Mesenchymal stem cell (in vitro differentiated cells and primary cell): ENCODE results near the gene MAPKBP1.

Source experiments
- DNase-seq: peaks from one replicate; pipeline ENCODE4 v3.0.0-alpha.2; 2013
- H2AFZ ChIP-seq: one replicate; pipeline ENCODE4 v1.6.1; 2013; ENCODE audit warnings: low read depth, mild to moderate bottlenecking, control low read depth, inconsistent platforms, low read length, moderate library complexity
- H2AK5ac ChIP-seq: 2 replicates; pipeline ENCODE4 v1.6.1; 2013; ENCODE audit warnings: low read length, moderate library complexity, mild to moderate bottlenecking, inconsistent platforms; ENCODE audit not compliant: severe bottlenecking
- H2BK120ac ChIP-seq: one replicate; pipeline ENCODE4 v1.6.1; 2013; ENCODE audit warnings: low read depth, mild to moderate bottlenecking, inconsistent platforms, low read length, moderate library complexity
- H2BK12ac ChIP-seq, 2 experiments: one replicate each; pipeline ENCODE4 v1.6.1; 2013; ENCODE audit warnings: inconsistent platforms in 2 of 2, low read length in 2 of 2, mild to moderate bottlenecking in 2 of 2, moderate library complexity in 2 of 2, control low read depth in 1 of 2
- H2BK15ac ChIP-seq: one replicate; pipeline ENCODE4 v1.6.1; 2013; ENCODE audit warnings: mild to moderate bottlenecking, low read depth, inconsistent platforms; ENCODE audit not compliant: poor library complexity, severe bottlenecking
- H2BK5ac ChIP-seq: 2 replicates; pipeline ENCODE4 v1.6.1; 2013; ENCODE audit warnings: low read depth, mild to moderate bottlenecking, low read length, control low read depth, inconsistent platforms; ENCODE audit not compliant: poor library complexity, severe bottlenecking
- H3K14ac ChIP-seq, 2 experiments: one replicate each; pipeline ENCODE4 v1.6.1; 2013; ENCODE audit warnings: inconsistent platforms in 2 of 2, low read length in 2 of 2, control low read depth in 1 of 2, mild to moderate bottlenecking in 1 of 2, moderate library complexity in 1 of 2
- H3K18ac ChIP-seq, 2 experiments: one replicate each; pipeline ENCODE4 v1.6.1; 2013; ENCODE audit warnings: inconsistent platforms in 2 of 2, low read length in 2 of 2, control low read depth in 1 of 2, low read depth in 1 of 2, mild to moderate bottlenecking in 1 of 2
- H3K23ac ChIP-seq, 2 experiments: one replicate each; pipeline ENCODE4 v1.6.1; 2013; ENCODE audit warnings: inconsistent platforms in 2 of 2, low read length in 2 of 2, mild to moderate bottlenecking in 2 of 2, moderate library complexity in 2 of 2, control low read depth in 1 of 2
- H3K27ac ChIP-seq: 2 replicates; pipeline ENCODE4 v1.5.1; 2013; ENCODE audit warnings: mild to moderate bottlenecking, moderate library complexity, low read length, control low read depth, inconsistent platforms; ENCODE audit not compliant: poor library complexity, severe bottlenecking
- H3K27me3 ChIP-seq, 2 experiments: 2 replicates each; pipeline versions ENCODE4 v1.6.1 to v1.7.0; 2013; ENCODE audit warnings: low read length in 2 of 2, mild to moderate bottlenecking in 2 of 2, moderate library complexity in 2 of 2, control low read depth in 1 of 2, inconsistent platforms in 1 of 2; ENCODE audit not compliant: control insufficient read depth in 1 of 2, insufficient read depth in 1 of 2
- H3K36me3 ChIP-seq, 2 experiments: 2 replicates each; pipeline versions ENCODE4 v1.6.1 to v1.7.0; 2013; ENCODE audit warnings: low read length in 2 of 2, control low read depth in 1 of 2, inconsistent platforms in 1 of 2, low read depth in 1 of 2, mild to moderate bottlenecking in 1 of 2; ENCODE audit not compliant: insufficient read depth in 2 of 2, control insufficient read depth in 1 of 2
- H3K4ac ChIP-seq, 2 experiments: one replicate each; pipeline ENCODE4 v1.6.1; 2013; ENCODE audit warnings: inconsistent platforms in 2 of 2, low read length in 2 of 2, mild to moderate bottlenecking in 2 of 2, moderate library complexity in 2 of 2, control low read depth in 1 of 2, low read depth in 1 of 2
- H3K4me1 ChIP-seq: 2 replicates; pipeline ENCODE4 v1.6.1; 2013; ENCODE audit warnings: low read depth, low read length, control low read depth; ENCODE audit not compliant: control insufficient read depth, insufficient read depth
- H3K4me2 ChIP-seq: 2 replicates; pipeline ENCODE4 v1.6.1; 2013; ENCODE audit warnings: low read length, mild to moderate bottlenecking, inconsistent platforms; ENCODE audit not compliant: poor library complexity, severe bottlenecking
- H3K4me3 ChIP-seq, 2 experiments: 2 replicates each; pipeline versions ENCODE4 v1.5.1 to v1.7.0; 2013; ENCODE audit warnings: low read length in 2 of 2, mild to moderate bottlenecking in 2 of 2, control low read depth in 1 of 2, low read depth in 1 of 2; ENCODE audit not compliant: insufficient read depth in 1 of 2
- H3K79me1 ChIP-seq: replicated peaks from 2 replicates; pipeline ENCODE4 v1.6.1; 2013; ENCODE audit warnings: mild to moderate bottlenecking, control low read depth, low read length, inconsistent platforms; ENCODE audit not compliant: poor library complexity, severe bottlenecking
- H3K9ac ChIP-seq: 2 replicates; pipeline ENCODE4 v1.7.0; 2013; ENCODE audit warnings: mild to moderate bottlenecking, low read length, moderate library complexity
- H3K9me3 ChIP-seq: 2 replicates; pipeline ENCODE4 v1.7.0; 2013; ENCODE audit warnings: mild to moderate bottlenecking, low read length; ENCODE audit not compliant: control insufficient read depth
- H4K8ac ChIP-seq: one replicate; pipeline ENCODE4 v1.6.1; 2013; ENCODE audit warnings: inconsistent platforms, mild to moderate bottlenecking, low read length, moderate library complexity
- H4K91ac ChIP-seq: one replicate; pipeline ENCODE4 v1.6.1; 2013; ENCODE audit warnings: mild to moderate bottlenecking, low read length, inconsistent platforms
- WGBS: methylation state at CpG from one replicate; pipeline ENCODE4 v1.1.7; 2013; ENCODE audit warnings: mixed read lengths; 5-methylcytosine and 5-hydroxymethylcytosine counted together

The MAPKBP1 gene

GRCh38 chr15:41860049-41860828 is 86.0 kb downstream of the MAPKBP1 start:
- H3K4me3 ChIP-seq, result no peak overlapping the region
- H2BK120ac ChIP-seq, result no peak overlapping the region
- no peak overlapping the region for H2BK5ac ChIP-seq
- H4K8ac ChIP-seq, result no peak overlapping the region
- peaks cover 0 to 63% of the 10 kb centered on the region in 2 experiments for H3K27me3 ChIP-seq
- H3K36me3 ChIP-seq, result peaks cover 0 to 54% of the 10 kb centered on the region in 2 experiments
- H3K23ac ChIP-seq, result no peak overlapping the region
- 47% methylated on average over 14 of the region's 15 CpGs for WGBS
- no peak overlapping the region for H2BK15ac ChIP-seq
- H3K9ac ChIP-seq, result no peak overlapping the region
- H3K27ac ChIP-seq, result no peak overlapping the region
- no peaks in the 10 kb centered on the region for H3K79me1 ChIP-seq
- no peak overlapping the region for H4K91ac ChIP-seq
- peaks cover 8% of the 10 kb centered on the region for H3K4me1 ChIP-seq
- no peak for DNase-seq
- no peaks in the 10 kb centered on the region for H3K9me3 ChIP-seq
- H3K14ac ChIP-seq, result no peak overlapping the region
- no peak overlapping the region for H3K18ac ChIP-seq
- H2BK12ac ChIP-seq, result no peak overlapping the region
- no peak overlapping the region for H3K4ac ChIP-seq
- no peak overlapping the region for H2AFZ ChIP-seq
- H3K4me2 ChIP-seq, result no peak overlapping the region
- no peak overlapping the region for H2AK5ac ChIP-seq

DNA sequence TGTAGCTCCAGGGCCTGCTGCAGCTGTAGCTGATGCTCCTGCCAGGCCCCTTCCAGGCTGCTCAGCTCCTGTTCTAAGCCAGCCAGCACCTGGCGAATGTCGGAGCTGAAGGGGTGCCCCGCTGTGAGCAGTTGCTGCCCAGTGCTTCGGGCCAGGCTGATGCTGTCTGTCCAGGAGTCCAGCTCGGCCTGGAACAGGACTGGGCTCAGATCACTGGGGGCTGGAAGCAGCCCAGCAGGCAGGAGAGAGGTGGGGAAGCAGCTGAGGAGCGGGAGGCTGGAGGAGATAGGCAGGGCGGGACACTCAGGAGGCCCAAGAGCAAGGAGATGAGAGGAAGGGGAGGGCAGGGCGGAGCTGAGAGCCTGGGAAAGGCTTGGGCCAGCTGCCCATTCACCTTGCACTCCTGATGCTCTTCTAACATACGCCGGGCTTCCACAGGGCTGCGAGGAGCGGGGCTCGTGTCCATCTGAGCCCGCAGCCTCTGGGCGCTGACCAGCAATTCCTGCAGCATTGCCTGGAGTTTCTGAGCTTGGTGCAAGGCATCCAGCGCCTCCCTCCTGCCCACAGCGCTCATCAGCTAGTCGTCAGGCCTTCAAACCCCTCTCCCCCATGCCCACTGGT is 87.6 kb downstream of the MAPKBP1 start:
- no peaks in the 10 kb centered on the region for H3K79me1 ChIP-seq
- no peak overlapping the region for H3K4me3 ChIP-seq
- no peak overlapping the region for H3K18ac ChIP-seq
- peaks cover 0 to 47% of the 10 kb centered on the region in 2 experiments for H3K27me3 ChIP-seq
- no peak overlapping the region for H2AFZ ChIP-seq
- no peak overlapping the region for H3K27ac ChIP-seq
- no peak overlapping the region for H2BK12ac ChIP-seq
- no peak overlapping the region for H4K91ac ChIP-seq
- no peak overlapping the region for H3K14ac ChIP-seq
- H2BK15ac ChIP-seq, result no peak overlapping the region
- no peak for DNase-seq
- peaks cover 3% of the 10 kb centered on the region for H3K4me1 ChIP-seq
- no peak overlapping the region for H3K9ac ChIP-seq
- no peak overlapping the region for H3K23ac ChIP-seq
- no peak overlapping the region for H3K4me2 ChIP-seq
- H2BK120ac ChIP-seq, result no peak overlapping the region
- H3K36me3 ChIP-seq, result peaks cover 0 to 58% of the 10 kb centered on the region in 2 experiments
- no peak overlapping the region for H3K4ac ChIP-seq
- no peak overlapping the region for H4K8ac ChIP-seq
- H3K9me3 ChIP-seq, result no peaks in the 10 kb centered on the region
- H2AK5ac ChIP-seq, result no peak overlapping the region
- 86% methylated on average over 15 of the region's 18 CpGs for WGBS
- H2BK5ac ChIP-seq, result no peak overlapping the region

DNA sequence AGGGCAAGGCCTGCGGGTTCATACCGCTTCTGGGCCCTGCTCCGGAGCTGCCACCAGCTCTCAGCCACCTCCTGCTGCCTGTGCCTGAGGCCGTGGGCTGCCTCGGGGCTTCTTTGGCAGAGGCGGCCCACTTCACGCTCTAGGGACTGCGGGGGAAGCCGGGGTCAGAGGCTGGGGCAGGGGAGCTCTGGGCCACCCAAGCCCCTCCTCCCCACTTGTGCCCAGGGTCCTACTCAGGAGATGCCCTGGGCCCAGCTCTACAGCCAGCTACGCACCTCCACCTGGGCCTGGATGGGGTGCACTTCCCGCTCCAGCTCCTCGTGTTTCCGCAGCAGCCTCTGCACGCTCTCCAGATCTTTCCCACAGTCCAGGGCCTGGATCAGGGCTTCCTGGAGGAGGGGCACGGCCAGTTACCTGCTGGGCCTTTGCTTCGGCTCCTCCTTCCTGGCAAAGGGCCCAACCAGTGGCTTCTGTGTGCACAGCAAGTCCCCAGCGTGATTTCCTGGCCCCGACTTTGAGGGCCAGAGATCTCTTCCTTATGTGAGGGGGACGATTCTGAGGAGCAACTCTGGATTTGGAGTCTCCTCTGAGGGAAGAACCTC is 88.3 kb downstream of the MAPKBP1 start:
- no peak overlapping the region for H2BK5ac ChIP-seq
- H3K4me2 ChIP-seq, result no peak overlapping the region
- 75% methylated on average over 19 of the region's 19 CpGs for WGBS
- no peak overlapping the region for H3K9ac ChIP-seq
- no peak overlapping the region for H3K4me3 ChIP-seq
- no peak overlapping the region for H2AFZ ChIP-seq
- no peak for DNase-seq
- peaks cover 0 to 59% of the 10 kb centered on the region in 2 experiments for H3K36me3 ChIP-seq
- H3K9me3 ChIP-seq, result no peaks in the 10 kb centered on the region
- H3K4me1 ChIP-seq, result peaks cover 3% of the 10 kb centered on the region
- H2BK12ac ChIP-seq, result no peak overlapping the region
- no peak overlapping the region for H3K18ac ChIP-seq
- H4K91ac ChIP-seq, result no peak overlapping the region
- no peak overlapping the region for H3K4ac ChIP-seq
- H4K8ac ChIP-seq, result no peak overlapping the region
- H2BK15ac ChIP-seq, result no peak overlapping the region
- no peak overlapping the region for H3K14ac ChIP-seq
- no peak overlapping the region for H2BK120ac ChIP-seq
- H3K79me1 ChIP-seq, result no peaks in the 10 kb centered on the region
- peaks cover 0 to 52% of the 10 kb centered on the region in 2 experiments for H3K27me3 ChIP-seq
- no peak overlapping the region for H3K27ac ChIP-seq
- H3K23ac ChIP-seq, result no peak overlapping the region
- no peak overlapping the region for H2AK5ac ChIP-seq

- 95% methylated on average over 17 of the region's 18 CpGs for WGBS
- Histone ChIP-seq H3K18ac (no peak overlapping the region), H2BK5ac (no peak overlapping the region), H2BK15ac (no peak overlapping the region), H3K14ac (no peak overlapping the region), H3K79me1 (no peaks in the 10 kb centered on the region), H3K27me3 (peaks cover 0 to 52% of the 10 kb centered on the region in 2 experiments), H2AK5ac (no peak overlapping the region), H3K9ac (no peak overlapping the region), H3K9me3 (no peaks in the 10 kb centered on the region), H4K91ac (no peak overlapping the region), H4K8ac (no peak overlapping the region), H3K36me3 (peaks cover 0 to 70% of the 10 kb centered on the region in 2 experiments), H2BK120ac (no peak overlapping the region), H3K23ac (no peak overlapping the region), H3K4me2 (no peak overlapping the region), H3K4me1 (peaks cover 15% of the 10 kb centered on the region), H3K4me3 (no peak overlapping the region), H2BK12ac (no peak overlapping the region), H2AFZ (no peak overlapping the region), H3K27ac (no peak overlapping the region), H3K4ac (no peak overlapping the region)
- DNase-seq, result no peak
These were observed 91.3 kb downstream of the MAPKBP1 start for GRCh38 chr15:41865490-41866055.
